K562 (cell line): Measurements from ENCODE around the gene PRTFDC1.

Experiments
- KLF1 ChIP-seq: fragments of 450-650 bp; IDR thresholded peaks from 2 replicates; pipeline ENCODE4 v1.6.1; 2016; ENCODE audit warnings: missing genetic modification characterization, missing compliant biosample characterization
- PRMT5 ChIP-seq: sonication (generic); formaldehyde crosslinking; IDR thresholded peaks from 2 replicates; pipeline ENCODE4 v1.5.0; 2020; ENCODE audit warnings: missing genetic modification reagents
- YBX1 ChIP-seq: fragments of 450-650 bp; IDR thresholded peaks from 2 replicates; pipeline ENCODE4 v1.7.1; 2016; ENCODE audit warnings: mild to moderate bottlenecking
- ZKSCAN1 ChIP-seq: fragments of 150-350 bp; IDR thresholded peaks from 2 replicates; pipeline ENCODE4 v1.6.1; 2016; ENCODE audit warnings: low read depth, low read length

GRCh38 chr10:24938525-24938924 is 13.9 kb downstream of the PRTFDC1 start:
- TF ChIP-seq KLF1 (tag) (no peak), ZKSCAN1 (no peak), YBX1 (no peak), PRMT5 (CRISPR knock-in tag) (no peak)
